Middle frontal gyrus (tissue), 1 donor: ENCODE results near the gene MMD2.
"Not testable (repeated sequence)": the region's sequence is repeated elsewhere in the genome, so short reads cannot be mapped to it uniquely, and the experiment has no call there.

Experiments
- DNase-seq: peaks from one replicate; pipeline ENCODE4 v3.0.0-alpha.2; 2015; ENCODE audit warnings: low spot score; ENCODE audit errors: extremely low spot score

The MMD2 gene

GRCh38 chr7:4958477-4959301 lies at the start of gene MMD2:
Gene MMD2 (minus strand): TSS chr7:4959187. CDS start chr7:4959017, 170 bp downstream.
- DNase-seq: no peak

DNA sequence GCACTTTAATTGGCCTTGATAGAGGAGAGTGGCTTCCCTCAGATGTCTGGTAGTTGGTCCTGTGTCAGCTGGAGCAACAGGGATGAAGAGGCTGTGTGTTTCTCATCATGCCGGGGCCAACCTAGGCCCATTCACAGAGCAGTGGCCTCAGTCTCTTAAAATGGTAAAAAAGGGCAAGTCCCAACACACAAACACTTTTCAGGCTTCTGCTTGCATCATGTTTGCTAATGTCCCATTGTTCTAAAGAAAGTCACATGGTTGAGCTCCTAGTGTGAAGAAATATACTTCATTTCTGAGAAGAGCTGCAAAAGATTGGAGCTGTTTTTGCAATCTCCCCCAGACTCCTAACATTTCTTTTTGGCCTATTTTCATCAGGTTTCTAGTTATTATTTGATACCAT lies 46.1 kb upstream of the MMD2 start:
- DNase-seq: no peak

GRCh38 chr7:5001911-5002310 lies 42.9 kb upstream of the MMD2 start:
- no peak for DNase-seq

GRCh38 chr7:5001003-5001402 lies 42.0 kb upstream of the MMD2 start:
- DNase-seq: no peak

GRCh38 chr7:4999369-4999950 lies 40.5 kb upstream of the MMD2 start:
- DNase-seq: no peak

GRCh38 chr7:4998910-4999309 lies 39.9 kb upstream of the MMD2 start:
- no peak for DNase-seq

GRCh38 chr7:4998244-4998643 lies 39.3 kb upstream of the MMD2 start:
- no peak for DNase-seq

- no peak for DNase-seq
These were observed 37.8 kb upstream of the MMD2 start for GRCh38 chr7:4996696-4997222.

GRCh38 chr7:4995429-4995969 lies 36.5 kb upstream of the MMD2 start:
- no peak for DNase-seq

DNA sequence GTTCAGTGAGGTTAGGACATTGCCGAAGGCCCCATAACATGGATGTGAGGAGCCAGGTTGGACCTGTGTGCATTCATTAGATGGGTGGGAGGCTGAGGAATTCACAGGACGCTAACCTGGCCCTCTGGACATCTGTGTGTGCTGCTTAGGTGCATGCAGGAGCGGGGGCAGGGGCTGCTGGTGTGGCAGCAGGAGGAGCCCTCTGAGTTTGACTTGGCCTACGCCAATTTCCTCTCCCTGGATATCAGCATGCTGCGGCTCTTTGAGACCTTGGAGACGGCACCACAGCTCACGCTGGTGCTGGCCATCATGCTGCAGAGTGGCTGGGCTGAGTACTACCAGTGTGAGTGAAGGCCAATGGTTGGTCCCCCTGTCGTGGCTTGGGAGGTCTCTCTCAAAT lies 34.5 kb upstream of the MMD2 start:
- no peak for DNase-seq

DNA sequence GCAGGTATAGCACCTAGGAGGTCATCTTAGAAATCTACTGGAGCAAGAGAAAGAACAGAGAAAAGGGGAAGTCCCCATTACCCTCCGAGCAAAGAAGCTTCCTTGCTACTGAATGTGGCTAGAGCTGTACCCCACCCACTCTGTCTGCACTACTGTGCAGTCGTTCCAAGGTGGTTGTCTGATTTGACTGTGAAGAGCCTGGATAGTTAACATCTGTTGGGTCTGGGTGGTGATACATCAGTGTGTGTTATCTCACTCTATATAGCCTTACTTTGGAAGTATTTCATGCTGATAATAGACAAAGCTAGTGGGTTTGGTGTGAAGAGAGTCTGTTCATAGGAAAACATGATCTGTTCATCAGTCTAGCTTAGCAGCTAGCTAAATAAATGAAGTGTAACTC lies 23.8 kb upstream of the MMD2 start:
- DNase-seq: not testable (repeated sequence)

- not testable (repeated sequence) for DNase-seq
These were observed 22.4 kb upstream of the MMD2 start for GRCh38 chr7:4981295-4981890.

- DNase-seq: not testable (repeated sequence)
These were observed 16.6 kb upstream of the MMD2 start for GRCh38 chr7:4975626-4976025.

GRCh38 chr7:4973728-4974198 lies 14.8 kb upstream of the MMD2 start:
- DNase-seq: peak; percentile 90

GRCh38 chr7:4972446-4972845 lies 13.5 kb upstream of the MMD2 start:
- DNase-seq: not testable (repeated sequence)

- no peak for DNase-seq
These were observed 6.5 kb upstream of the MMD2 start for GRCh38 chr7:4965295-4966022.

- no peak for DNase-seq
These were observed 5.5 kb upstream of the MMD2 start for GRCh38 chr7:4964506-4964905.

- DNase-seq: no peak
These were observed 4.1 kb upstream of the MMD2 start for GRCh38 chr7:4962872-4963775.

DNA sequence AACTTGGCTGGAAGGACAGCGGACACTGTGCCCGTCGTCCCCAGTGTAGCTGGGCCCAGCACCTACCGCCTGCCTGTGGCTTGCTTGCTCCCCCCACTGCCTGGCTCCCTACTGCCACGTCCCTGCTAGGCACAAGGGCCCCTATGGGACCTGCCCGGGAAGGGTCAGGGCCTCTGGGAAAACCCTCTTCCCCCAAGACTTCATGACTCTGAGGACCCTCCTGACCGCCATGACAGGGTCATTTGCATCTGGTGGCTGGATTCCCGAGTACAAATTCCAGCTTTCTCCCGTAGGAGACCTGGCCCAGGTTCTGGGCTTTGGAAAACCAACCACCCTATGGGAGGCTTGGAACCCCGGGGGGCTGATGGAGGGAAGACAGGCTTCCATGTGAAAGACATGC lies 1.4 kb upstream of the MMD2 start:
- DNase-seq: no peak

- no peak for DNase-seq
These were observed 906 bp upstream of the MMD2 start for GRCh38 chr7:4959893-4960292.
